ENCODE results near the gene FHDC1. TPM values are rescaled to one million over a fixed set of nuclear protein-coding genes. Genes with fewer than 3 reads are reported as not detected.

FHDC1 gene
- total and polyA plus RNA-seq, 10 of the 15 experiments (the other 5 are each of a cell fraction or from before 2014, with no cell fraction given), result 0.04 to 0.12 (median 0.06) TPM; not detected in 3

DNA sequence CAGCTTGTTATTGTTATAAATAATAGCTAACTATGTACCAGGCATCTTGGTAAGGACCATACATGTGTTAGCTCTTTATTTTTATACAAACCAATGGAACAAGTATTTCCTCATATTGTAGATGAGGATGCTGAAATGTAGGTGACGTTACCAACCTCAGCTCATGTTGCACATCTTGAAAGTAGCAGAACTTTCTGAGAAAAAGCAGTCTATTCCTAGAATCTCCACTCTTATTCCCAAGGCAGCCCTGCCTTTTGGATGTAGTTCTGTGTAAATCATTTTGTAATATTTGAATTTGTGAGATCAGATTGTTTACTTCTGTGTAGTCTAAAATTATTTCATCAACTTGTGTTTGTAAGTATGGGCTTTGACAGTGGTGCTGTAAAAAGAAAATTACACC is 5.3 kb downstream of the FHDC1 start:
- Histone ChIP-seq H2AFZ (ENCODE audit: control insufficient read depth, low read depth, low read length) (no peak overlapping the region), H3K9ac (ENCODE audit: control insufficient read depth, insufficient read depth, low read length) (no peak overlapping the region), H3K27ac (ENCODE audit: control insufficient read depth, insufficient read depth) (no peak overlapping the region), H3K36me3 (ENCODE audit: control insufficient read depth in 2 of 2, insufficient read depth in 2 of 2, low read length in 1 of 2) (no peaks in the 10 kb centered on the region), H4K20me1 (ENCODE audit: control insufficient read depth, insufficient read depth) (0 out of 2 replicates have a peak, but pooled peaks cover 3% of the 10 kb centered on the region), H3K4me2 (ENCODE audit: control insufficient read depth, insufficient read depth) (no peak overlapping the region), H3K9me3 (replicated peaks; ENCODE audit: control insufficient read depth, insufficient read depth, low read length) (no peaks in the 10 kb centered on the region), H3K4me1 (ENCODE audit: control insufficient read depth, insufficient read depth, low read length) (peaks cover 5% of the 10 kb centered on the region), H3K79me2 (ENCODE audit: control insufficient read depth, insufficient read depth, low read length) (no peaks in the 10 kb centered on the region), H3K4me3 (no peak overlapping the region), H3K27me3 (replicated peaks in 1 of 2; ENCODE audit: control insufficient read depth in 2 of 2, insufficient read depth in 2 of 2, low read length in 1 of 2) (peaks cover 4 to 9% of the 10 kb centered on the region in 2 experiments)
- POLR2A ChIA-PET, result interaction anchor here (0.9 kb wide), 1 partner anchor 9 kb away, joined by 3 read pairs; no protein-coding TSS in a partner anchor
- intact Hi-C loops (cut with micrococcal nuclease; ENCODE audit: unreplicated experiment) (no loop called here), in situ Hi-C loops (cut with MboI) (no loop called here)
- DNase-seq (ENCODE audit: low read depth, low spot score) (no peak), FAIRE-seq (no peak), ATAC-seq (no peak)
- RAD21 ChIA-PET (ENCODE audit: unreplicated experiment), result no interaction called here
- WGBS (ENCODE audit: insufficient coverage, insufficient replicate concordance, low lambda C conversion rate, missing lambda C conversion rate), result 0% methylated on average over 1 of the region's 1 CpG
- TF ChIP-seq POLR2AphosphoS5 (IDR thresholded peaks at IDR 0.05; ENCODE audit: low read length), result no peak
- TF ChIP-seq NFIC (IDR thresholded peaks at IDR 0.05; ENCODE audit: low read depth, low read length), result no peak
- no peak for TF ChIP-seq MYB (IDR thresholded peaks at IDR 0.05; ENCODE audit: borderline replicate concordance, low read depth, low read length)
- TF ChIP-seq SUZ12 (IDR thresholded peaks at IDR 0.05; ENCODE audit: unreplicated experiment), result no peak
- TF ChIP-seq, protein P1, sequence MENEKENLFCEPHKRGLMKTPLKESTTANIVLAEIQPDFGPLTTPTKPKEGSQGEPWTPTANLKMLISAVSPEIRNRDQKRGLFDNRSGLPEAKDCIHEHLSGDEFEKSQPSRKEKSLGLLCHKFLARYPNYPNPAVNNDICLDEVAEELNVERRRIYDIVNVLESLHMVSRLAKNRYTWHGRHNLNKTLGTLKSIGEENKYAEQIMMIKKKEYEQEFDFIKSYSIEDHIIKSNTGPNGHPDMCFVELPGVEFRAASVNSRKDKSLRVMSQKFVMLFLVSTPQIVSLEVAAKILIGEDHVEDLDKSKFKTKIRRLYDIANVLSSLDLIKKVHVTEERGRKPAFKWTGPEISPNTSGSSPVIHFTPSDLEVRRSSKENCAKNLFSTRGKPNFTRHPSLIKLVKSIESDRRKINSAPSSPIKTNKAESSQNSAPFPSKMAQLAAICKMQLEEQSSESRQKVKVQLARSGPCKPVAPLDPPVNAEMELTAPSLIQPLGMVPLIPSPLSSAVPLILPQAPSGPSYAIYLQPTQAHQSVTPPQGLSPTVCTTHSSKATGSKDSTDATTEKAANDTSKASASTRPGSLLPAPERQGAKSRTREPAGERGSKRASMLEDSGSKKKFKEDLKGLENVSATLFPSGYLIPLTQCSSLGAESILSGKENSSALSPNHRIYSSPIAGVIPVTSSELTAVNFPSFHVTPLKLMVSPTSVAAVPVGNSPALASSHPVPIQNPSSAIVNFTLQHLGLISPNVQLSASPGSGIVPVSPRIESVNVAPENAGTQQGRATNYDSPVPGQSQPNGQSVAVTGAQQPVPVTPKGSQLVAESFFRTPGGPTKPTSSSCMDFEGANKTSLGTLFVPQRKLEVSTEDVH (IDR thresholded peaks at IDR 0.05; ENCODE audit: low read depth, partially characterized antibody), result no peak
- TF ChIP-seq PRDM15 (CRISPR knock-in tag; IDR thresholded peaks at IDR 0.05), result no peak
- no peak for TF ChIP-seq JUND (IDR thresholded peaks at IDR 0.05; ENCODE audit: low read depth, low read length)
- TF ChIP-seq, protein P2, sequence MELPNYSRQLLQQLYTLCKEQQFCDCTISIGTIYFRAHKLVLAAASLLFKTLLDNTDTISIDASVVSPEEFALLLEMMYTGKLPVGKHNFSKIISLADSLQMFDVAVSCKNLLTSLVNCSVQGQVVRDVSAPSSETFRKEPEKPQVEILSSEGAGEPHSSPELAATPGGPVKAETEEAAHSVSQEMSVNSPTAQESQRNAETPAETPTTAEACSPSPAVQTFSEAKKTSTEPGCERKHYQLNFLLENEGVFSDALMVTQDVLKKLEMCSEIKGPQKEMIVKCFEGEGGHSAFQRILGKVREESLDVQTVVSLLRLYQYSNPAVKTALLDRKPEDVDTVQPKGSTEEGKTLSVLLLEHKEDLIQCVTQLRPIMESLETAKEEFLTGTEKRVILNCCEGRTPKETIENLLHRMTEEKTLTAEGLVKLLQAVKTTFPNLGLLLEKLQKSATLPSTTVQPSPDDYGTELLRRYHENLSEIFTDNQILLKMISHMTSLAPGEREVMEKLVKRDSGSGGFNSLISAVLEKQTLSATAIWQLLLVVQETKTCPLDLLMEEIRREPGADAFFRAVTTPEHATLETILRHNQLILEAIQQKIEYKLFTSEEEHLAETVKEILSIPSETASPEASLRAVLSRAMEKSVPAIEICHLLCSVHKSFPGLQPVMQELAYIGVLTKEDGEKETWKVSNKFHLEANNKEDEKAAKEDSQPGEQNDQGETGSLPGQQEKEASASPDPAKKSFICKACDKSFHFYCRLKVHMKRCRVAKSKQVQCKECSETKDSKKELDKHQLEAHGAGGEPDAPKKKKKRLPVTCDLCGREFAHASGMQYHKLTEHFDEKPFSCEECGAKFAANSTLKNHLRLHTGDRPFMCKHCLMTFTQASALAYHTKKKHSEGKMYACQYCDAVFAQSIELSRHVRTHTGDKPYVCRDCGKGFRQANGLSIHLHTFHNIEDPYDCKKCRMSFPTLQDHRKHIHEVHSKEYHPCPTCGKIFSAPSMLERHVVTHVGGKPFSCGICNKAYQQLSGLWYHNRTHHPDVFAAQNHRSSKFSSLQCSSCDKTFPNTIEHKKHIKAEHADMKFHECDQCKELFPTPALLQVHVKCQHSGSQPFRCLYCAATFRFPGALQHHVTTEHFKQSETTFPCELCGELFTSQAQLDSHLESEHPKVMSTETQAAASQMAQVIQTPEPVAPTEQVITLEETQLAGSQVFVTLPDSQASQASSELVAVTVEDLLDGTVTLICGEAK (IDR thresholded peaks at IDR 0.05; ENCODE audit: borderline replicate concordance), result no peak
- no peak for TF ChIP-seq ATF3 (IDR thresholded peaks at IDR 0.05; ENCODE audit: borderline replicate concordance, extremely low read depth, low read depth, low read length)
- TF ChIP-seq BRCA1 (IDR thresholded peaks at IDR 0.05; ENCODE audit: low read depth, low read length), result no peak
- SMC1A ChIA-PET (ENCODE audit: uncharacterized antibody, unreplicated experiment), result interaction anchor here (0.7 kb wide), 1 partner anchor 27 kb away, joined by 3 read pairs; no protein-coding TSS in a partner anchor
- CTCF ChIA-PET, result interaction anchor here (1.0 kb wide), 1 partner anchor 27 kb away, joined by 3 read pairs; no protein-coding TSS in a partner anchor
- no TSS peak for BruUV-seq (replicated peaks)
